A549 (cell line): ENCODE data around the gene C19orf53.

Experiments used
- CHD4 ChIP-seq: fragments of 200-600 bp; sonication (generic); IDR thresholded peaks from 2 replicates; pipeline ENCODE4 v1.6.1; 2016; ENCODE audit warnings: antibody characterized with exemption, mild to moderate bottlenecking, borderline replicate concordance
- EHMT2 ChIP-seq: fragments of 200-600 bp; sonication (generic); IDR thresholded peaks from 2 replicates; pipeline ENCODE4 v1.6.1; 2016; ENCODE audit warnings: antibody characterized with exemption, low read depth, mild to moderate bottlenecking, moderate library complexity
- HOXB13 ChIP-seq: fragments of 250-450 bp; sonication (Bioruptor Pico); IDR thresholded peaks from 2 replicates; pipeline ENCODE4 v1.5.0; 2020; ENCODE audit warnings: low read depth, mild to moderate bottlenecking, moderate library complexity
- KDM1A ChIP-seq: fragments of 200-600 bp; sonication (generic); IDR thresholded peaks from 2 replicates; pipeline ENCODE4 v1.6.1; 2016; ENCODE audit warnings: low read depth, mild to moderate bottlenecking
- MAFK ChIP-seq: fragments of 450-650 bp; IDR thresholded peaks from 2 replicates; pipeline ENCODE4 v1.6.1; 2014; ENCODE audit not compliant: partially characterized antibody
- MAX ChIP-seq: IDR thresholded peaks from 2 replicates; pipeline ENCODE4 v1.6.1; 2012
- PBX3 ChIP-seq: IDR thresholded peaks from 2 replicates; pipeline ENCODE4 v1.6.1; 2012
- POLR2A ChIP-seq: IDR thresholded peaks from 2 replicates; pipeline ENCODE4 v1.6.1; 2012; ENCODE audit warnings: mild to moderate bottlenecking, low read length
- POLR2AphosphoS2 ChIP-seq: conservative IDR thresholded peaks from 2 replicates; pipeline ENCODE4 v1.6.1; 2012; ENCODE audit warnings: low read length, improper control_type of control experiment, inconsistent platforms
- RAD21 ChIP-seq, 2 experiments: fragments of >200 bp in 1 of 2; sonication (Bioruptor Twin) in 1 of 2; formaldehyde crosslinking in 1 of 2; IDR thresholded peaks in 1 of 2; conservative IDR thresholded peaks in 1 of 2; 2 replicates in 1 of 2; 3 replicates in 1 of 2; pipeline ENCODE4 v1.6.1; 2012 to 2018; ENCODE audit warnings: inconsistent platforms in 1 of 2
- RFX5 ChIP-seq: fragments of 450-650 bp; IDR thresholded peaks from 2 replicates; pipeline ENCODE4 v1.7.1; 2014; ENCODE audit warnings: antibody characterized with exemption, mild to moderate bottlenecking, moderate library complexity
- USF2 ChIP-seq: fragments of 450-650 bp; IDR thresholded peaks from 2 replicates; pipeline ENCODE4 v1.6.1; 2014; ENCODE audit warnings: antibody characterized with exemption
- TF ChIP-seq, protein P1 (sequence below): fragments of >200 bp; sonication (Bioruptor Twin); formaldehyde crosslinking; IDR thresholded peaks from 3 replicates; pipeline ENCODE4 v1.5.1; 2016

GRCh38 chr19:13808856-13809255 lies 34.6 kb downstream of the C19orf53 start:
- TF ChIP-seq, protein P1, sequence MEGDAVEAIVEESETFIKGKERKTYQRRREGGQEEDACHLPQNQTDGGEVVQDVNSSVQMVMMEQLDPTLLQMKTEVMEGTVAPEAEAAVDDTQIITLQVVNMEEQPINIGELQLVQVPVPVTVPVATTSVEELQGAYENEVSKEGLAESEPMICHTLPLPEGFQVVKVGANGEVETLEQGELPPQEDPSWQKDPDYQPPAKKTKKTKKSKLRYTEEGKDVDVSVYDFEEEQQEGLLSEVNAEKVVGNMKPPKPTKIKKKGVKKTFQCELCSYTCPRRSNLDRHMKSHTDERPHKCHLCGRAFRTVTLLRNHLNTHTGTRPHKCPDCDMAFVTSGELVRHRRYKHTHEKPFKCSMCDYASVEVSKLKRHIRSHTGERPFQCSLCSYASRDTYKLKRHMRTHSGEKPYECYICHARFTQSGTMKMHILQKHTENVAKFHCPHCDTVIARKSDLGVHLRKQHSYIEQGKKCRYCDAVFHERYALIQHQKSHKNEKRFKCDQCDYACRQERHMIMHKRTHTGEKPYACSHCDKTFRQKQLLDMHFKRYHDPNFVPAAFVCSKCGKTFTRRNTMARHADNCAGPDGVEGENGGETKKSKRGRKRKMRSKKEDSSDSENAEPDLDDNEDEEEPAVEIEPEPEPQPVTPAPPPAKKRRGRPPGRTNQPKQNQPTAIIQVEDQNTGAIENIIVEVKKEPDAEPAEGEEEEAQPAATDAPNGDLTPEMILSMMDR, result no peak
- TF ChIP-seq PBX3 (no peak), POLR2AphosphoS2 (no peak), MAX (no peak), RFX5 (no peak), MAFK (no peak), EHMT2 (no peak), USF2 (no peak), KDM1A (no peak), CHD4 (no peak), POLR2A (no peak), RAD21 (conservative IDR thresholded peaks at IDR 0.05 in 1 of 2, IDR thresholded peaks at IDR 0.05 in 1 of 2) (no peak), HOXB13 (CRISPR knock-in tag) (no peak)
